Activated naive CD4-positive, alpha-beta T cell treated with anti-CD3 and anti-CD28 coated beads, Interleukin-2, amount 50 U/mL, for 72 hours (primary cell): Measurements from ENCODE around the gene UNC45A. TPM values are rescaled to one million over a fixed set of nuclear protein-coding genes. Genes with fewer than 3 reads are reported as not detected.

ENCODE experiments used
- ATAC-seq, 2 donors: fragments of 150-1000 bp; cut with Tn5 transposase; 2 replicates each; pipeline ENCODE4 v1.10.0; 2021; ENCODE audit warnings: mild to moderate bottlenecking in 2 of 2, moderate library complexity in 2 of 2
- DNase-seq, 2 donors: peaks; one replicate each; pipeline ENCODE4 v3.0.0; 2021 to 2022; ENCODE audit warnings: low spot score in 2 of 2
- H3K27ac Mint-ChIP-seq, 2 donors: one replicate each; pipeline ENCODE4 v1.8.0; 2022; ENCODE audit warnings: mild to moderate bottlenecking in 2 of 2, mixed read lengths in 2 of 2
- H3K36me3 Mint-ChIP-seq, 2 donors: one replicate each; pipeline ENCODE4 v1.8.0; 2022; ENCODE audit warnings: mixed read lengths in 2 of 2
- H3K9me3 Mint-ChIP-seq, 2 donors: one replicate each; pipeline ENCODE4 v1.8.0; 2022; ENCODE audit warnings: mixed read lengths in 2 of 2
- total RNA-seq, 2 donors: library from RNA; stranded (reverse); gene quantifications; one replicate each; pipeline ENCODE4 v1.2.3, GENCODE V29; 2022

The UNC45A gene
- total RNA-seq, 2 donors from 2014 or later, result 75.5 to 112 TPM

DNA sequence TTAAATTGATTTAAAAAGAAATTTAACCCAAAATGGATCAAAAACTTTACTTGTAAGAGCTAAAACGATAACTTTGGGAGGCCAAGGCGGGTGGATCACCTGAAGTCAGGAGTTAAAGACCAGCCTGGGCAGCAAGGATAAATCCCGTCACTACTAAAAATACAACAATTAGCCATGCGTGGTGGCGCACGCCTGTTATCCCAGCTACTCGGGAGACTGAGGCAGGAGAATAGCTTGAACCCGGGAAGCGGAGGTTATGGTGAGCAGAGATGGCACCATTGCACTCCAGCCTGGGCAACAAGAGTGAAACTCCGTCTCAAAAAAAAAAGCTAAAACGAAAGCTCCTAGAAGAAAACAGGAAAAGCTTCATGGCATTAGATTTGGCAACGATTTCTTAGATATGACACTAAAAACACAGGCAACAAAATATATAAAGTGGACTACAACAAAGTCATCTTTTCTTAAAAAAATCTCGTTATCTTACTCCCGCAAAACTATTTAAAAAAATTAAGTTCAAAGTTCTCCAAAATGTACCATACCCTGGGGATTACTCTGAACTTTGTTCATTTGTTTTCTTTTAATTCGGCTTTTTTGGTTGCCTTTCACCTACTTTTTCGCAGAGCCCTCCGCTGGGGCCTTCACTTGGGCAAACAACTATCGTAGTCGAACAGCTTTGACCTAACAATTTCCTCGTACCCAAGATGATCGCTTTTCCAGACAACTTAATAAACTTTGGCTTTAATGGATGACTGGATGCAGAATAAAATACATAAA, 5.7 kb upstream of the UNC45A start:
- no peak for DNase-seq
- peak overlapping the region; percentile 98 to 99 for H3K27ac Mint-ChIP-seq
- no peak for ATAC-seq

DNA sequence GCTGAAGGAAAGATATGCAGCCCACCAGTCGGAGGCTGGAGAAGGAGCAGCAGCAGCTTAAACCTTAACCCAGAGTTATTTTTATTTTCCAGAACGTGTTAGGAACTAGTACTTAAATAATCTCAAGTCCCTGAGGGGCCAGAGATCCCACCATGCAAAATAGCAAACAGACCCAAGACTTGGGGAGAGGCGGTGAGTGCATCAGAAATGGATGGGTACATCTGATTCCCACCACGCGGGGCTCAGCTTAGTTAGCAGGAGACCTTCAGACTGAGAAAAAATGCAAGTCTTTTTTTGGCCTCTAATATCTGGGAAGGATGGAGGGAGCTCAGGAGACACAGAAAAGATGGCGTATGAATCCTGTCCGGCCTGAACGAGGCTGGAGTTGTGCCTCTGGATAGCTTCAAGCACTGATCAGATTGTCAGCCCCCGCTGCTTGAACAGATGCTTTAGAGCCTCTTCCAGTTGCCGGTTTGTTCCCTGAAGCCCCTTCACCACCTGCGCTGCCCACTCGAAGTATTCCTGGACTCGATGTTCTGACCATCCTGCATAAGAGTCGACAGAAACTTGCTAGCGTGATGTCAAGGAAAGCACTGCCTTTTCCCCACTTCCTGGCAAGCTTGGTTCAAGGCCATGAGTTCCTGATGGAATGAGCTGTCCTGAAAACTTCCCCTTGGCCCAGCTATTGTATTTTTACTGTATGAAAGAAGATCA, 4.1 kb upstream of the UNC45A start:
- DNase-seq (no peak), ATAC-seq (no peak)
- peaks cover 20 to 26% of the 10 kb centered on the region in 2 donors for H3K36me3 Mint-ChIP-seq
- peak overlapping the region; percentile 98 to 99 for H3K27ac Mint-ChIP-seq
- H3K9me3 Mint-ChIP-seq, result no peaks in the 10 kb centered on the region

More for the DNA sequence above, 5.7 kb upstream of the UNC45A start:
- H3K9me3 Mint-ChIP-seq, result no peaks in the 10 kb centered on the region
- peaks cover 18 to 25% of the 10 kb centered on the region in 2 donors for H3K36me3 Mint-ChIP-seq

DNA sequence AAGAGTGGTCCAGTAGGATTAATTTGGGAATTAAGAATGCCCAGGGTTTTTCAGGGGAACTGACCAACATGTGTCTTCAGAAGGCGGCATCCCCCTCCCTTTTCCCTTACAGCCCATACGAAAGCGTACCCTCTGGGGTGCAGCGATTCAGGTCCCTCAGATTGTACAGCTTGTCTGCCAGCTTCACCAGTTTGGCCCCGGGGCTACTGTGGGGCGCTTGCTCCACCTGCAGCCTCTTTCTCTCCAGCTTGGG, 3.6 kb upstream of the UNC45A start:
- Mint-ChIP-seq H3K27ac (peak overlapping the region; percentile 99), H3K36me3 (peaks cover 25 to 31% of the 10 kb centered on the region in 2 donors), H3K9me3 (no peaks in the 10 kb centered on the region)
- no peak for DNase-seq
- ATAC-seq, result no peak

DNA sequence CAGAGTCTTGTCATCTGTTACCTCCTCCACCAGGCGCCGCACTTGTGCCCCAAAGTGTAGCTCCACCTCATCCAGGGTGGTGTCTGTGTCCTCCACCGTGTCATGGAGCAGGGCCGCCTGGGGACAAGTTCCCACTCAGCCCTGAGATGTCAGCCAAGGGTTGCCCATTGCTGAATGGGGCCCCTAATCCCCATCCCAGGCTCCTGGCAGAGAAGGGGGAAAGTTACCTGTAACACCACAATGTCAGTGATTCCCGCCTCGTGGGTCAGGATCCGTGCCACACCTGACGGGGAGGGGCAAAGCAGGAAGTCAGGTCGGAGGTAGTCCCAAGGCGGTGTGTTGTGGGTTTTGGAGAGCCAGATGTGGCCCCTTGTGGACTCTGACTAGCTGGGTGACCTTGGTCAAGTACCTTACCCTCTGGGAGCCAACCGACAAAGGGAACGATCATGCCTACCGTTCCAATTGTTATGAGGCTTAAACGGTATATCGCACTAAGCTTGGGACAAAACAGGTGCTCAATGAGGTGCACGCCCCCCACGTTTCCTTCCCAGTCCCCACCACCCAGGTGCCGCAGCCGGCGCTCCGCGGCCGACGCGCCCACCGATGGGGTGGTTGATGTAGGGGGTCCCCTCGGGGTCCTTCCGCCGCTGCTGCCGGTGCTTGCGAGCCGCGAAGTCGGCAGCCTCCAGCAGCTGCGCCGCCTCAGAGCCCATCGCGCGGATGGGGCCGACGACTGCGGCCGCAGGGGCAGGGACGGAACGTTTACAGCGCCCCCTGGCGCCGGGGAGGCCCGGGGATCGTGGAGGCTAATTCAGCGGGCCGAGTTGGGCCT, 3.0 kb upstream of the UNC45A start, which contains the start of gene HDDC3:
HDDC3 (minus strand) TSS at position 722 of the 832 bp plus-strand sequence; CDS start at position 713, 9 bp downstream.
- DNase-seq (peak; percentile 87 to 98), ATAC-seq (peak; percentile 57 to 64)
- Mint-ChIP-seq H3K9me3 (no peaks in the 10 kb centered on the region), H3K27ac (peak within 1 kb of the TSS; percentile 99), H3K36me3 (peaks cover 29 to 32% of the 10 kb centered on the region in 2 donors)

DNA sequence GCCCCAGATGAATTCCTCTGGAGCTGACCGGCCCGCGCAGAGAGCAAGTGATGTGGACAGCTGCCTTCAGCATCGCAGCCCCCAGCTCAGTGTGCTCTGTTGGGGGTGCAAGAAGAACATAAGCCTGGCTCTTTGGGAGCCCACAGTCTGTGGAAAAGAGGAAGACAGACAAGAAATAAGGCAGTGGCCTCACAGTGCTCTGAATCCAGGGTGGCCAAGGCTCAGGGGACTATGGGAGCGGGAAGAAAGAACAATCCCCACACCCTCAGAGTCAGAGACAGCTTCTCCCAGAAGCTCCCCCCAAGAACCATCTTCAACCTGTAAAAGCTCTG, 2.5 kb upstream of the UNC45A start:
- ATAC-seq, result no peak

DNA sequence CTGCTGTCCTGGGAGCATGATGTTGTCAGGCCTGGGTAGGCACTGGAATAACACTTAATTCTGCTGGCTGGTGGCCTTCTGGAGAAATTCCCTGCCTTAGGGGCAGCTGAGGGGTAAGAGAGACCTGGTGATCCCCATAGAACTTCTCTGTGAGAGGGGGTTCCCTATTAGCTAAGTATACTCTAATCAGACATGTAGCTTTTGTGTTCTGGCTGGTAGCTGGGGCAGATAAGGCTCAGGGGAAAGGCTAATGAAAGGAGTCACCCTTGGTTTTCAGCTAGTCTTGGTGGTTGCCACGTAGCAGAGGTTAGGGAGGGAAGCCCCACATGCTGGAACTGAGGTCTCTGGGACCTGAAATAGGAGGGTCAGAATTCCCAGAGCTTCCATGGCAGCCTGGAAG, 1.8 kb upstream of the UNC45A start:
- Mint-ChIP-seq H3K36me3 (peaks cover 29 to 31% of the 10 kb centered on the region in 2 donors), H3K27ac (peak overlapping the region in 1 of 2 donors; percentile 71), H3K9me3 (no peaks in the 10 kb centered on the region)
- DNase-seq (no peak), ATAC-seq (no peak)

More for the DNA sequence above, 2.5 kb upstream of the UNC45A start:
- no peaks in the 10 kb centered on the region for H3K9me3 Mint-ChIP-seq
- H3K27ac Mint-ChIP-seq, result peak overlapping the region; percentile 93 to 99
- no peak for DNase-seq
- peaks cover 29 to 32% of the 10 kb centered on the region in 2 donors for H3K36me3 Mint-ChIP-seq

DNA sequence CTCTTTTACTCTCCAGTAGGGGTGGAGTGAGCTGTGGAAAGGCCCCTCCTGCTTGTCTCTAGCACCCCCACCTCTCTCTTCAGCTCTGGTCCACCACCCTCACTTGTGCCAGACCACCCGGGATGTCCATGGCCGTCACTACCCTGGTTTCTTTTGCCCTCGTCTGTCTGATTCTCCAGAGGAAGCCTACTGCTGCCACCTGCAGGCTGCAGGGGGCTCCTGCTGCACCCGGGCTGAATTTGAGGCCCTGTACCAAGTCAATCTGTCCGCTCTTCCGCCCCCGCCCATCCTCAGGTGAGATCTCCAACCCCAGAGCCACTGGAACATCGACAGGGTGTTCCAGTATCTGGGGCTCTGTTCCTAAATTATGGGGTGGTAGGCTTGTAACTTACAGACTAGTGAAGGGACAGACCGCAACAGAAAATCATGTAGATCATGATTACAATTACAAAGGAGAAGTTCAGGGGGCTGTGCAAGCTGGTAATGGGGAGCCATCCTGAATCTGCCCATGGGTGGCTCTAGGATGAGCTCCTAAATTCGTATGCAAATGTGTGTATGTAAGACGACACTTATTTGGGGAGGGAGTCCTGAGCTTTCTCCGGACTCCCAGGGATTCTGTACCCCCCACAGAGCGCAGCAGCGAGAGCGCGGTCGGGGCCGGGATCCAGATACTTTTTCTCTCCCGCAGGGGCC, 683 bp upstream of the UNC45A start:
- peaks cover 28 to 29% of the 10 kb centered on the region in 2 donors for H3K36me3 Mint-ChIP-seq
- peak overlapping the region; percentile 71 to 96 for H3K27ac Mint-ChIP-seq
- no peaks in the 10 kb centered on the region for H3K9me3 Mint-ChIP-seq
- DNase-seq (peak; percentile 87 to 89), ATAC-seq (peak; percentile 41 to 45)

DNA sequence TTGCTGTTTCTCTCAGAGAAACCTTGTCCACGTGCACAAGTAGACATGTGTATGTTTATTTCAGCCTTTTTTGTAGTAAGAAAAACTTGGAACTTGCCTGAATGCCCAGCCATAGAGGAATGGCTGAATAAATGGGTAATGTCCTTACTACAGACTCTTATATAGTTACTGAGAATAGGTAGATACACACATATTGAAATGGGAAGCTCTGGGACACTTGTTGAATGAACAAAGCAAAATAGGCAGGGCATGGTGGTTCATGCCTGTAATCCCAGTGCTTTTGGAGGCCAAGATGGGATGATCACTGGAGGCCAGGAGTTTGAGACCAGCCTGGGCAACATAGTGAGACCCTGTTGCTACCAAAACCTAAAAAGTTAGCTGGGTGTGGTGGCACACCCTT, 1.7 kb downstream of the UNC45A start:
- DNase-seq, result no peak
- no peaks in the 10 kb centered on the region for H3K9me3 Mint-ChIP-seq
- no peak for ATAC-seq
- peaks cover 9 to 13% of the 10 kb centered on the region in 2 donors for H3K36me3 Mint-ChIP-seq
- peak overlapping the region; percentile 71 to 97 for H3K27ac Mint-ChIP-seq

DNA sequence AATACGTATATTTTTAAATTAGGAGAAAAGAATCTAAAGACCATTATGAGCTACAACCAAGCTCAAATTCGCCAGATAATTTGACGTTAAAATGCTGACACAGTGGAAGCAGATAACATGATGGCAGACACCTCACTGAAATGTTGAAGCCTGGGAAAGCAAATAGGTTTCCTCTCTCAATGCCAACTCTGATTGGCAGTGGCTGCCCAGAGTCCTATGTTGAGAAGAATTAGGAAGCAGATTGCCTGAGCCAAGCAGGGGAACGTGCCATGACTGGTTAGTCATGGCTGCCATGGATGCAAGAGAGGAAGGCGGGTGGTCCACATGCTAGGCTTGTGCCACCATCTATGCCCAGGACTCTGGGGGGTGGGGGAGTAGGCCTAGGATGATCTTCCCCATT, 3.2 kb downstream of the UNC45A start:
- Mint-ChIP-seq H3K36me3 (peaks cover 11 to 13% of the 10 kb centered on the region in 2 donors), H3K27ac (no peak overlapping the region), H3K9me3 (no peaks in the 10 kb centered on the region)
- ATAC-seq (no peak), DNase-seq (no peak)

DNA sequence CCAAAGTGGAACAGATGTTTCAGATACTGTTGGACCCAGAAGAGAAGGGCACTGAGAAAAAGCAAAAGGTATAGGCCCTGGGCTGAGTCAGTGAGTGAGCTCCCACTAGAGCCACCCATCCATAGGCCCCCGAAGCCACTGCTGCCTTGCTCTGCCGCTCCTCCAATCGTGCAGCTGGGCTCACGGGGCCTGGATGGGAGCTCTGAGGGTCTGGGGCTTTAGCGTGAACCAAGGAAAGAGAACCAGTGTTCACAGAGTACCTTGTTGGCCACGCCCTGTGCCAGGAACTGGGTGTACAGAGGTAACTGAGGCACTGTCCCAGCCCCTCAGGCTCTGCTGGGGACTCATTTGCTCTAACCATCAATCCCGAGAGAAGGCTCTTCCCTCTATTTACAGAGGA, 4.7 kb downstream of the UNC45A start:
- no peak for DNase-seq
- Mint-ChIP-seq H3K36me3 (peaks cover 11 to 13% of the 10 kb centered on the region in 2 donors), H3K27ac (peak overlapping the region in 1 of 2 donors; percentile 22), H3K9me3 (no peaks in the 10 kb centered on the region)
- ATAC-seq, result no peak

DNA sequence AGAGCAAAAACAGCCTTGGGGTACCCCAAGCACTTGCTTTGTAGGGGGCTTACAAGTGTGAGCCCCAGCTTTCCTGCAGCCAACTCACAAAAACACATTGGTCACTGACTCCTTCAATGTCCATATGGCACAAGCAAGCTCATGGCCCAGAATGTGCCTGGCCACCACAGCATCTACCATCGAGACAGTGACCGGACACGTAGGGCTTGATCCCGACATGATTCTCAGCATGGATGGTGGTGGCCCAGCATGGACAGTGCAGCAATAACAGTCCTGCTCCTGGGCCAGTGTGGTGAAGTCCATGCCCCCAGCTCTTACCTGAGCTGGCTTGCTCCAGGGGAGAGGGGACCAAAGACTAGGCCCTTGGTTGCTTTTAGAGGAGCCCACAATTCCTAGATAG, 6.0 kb downstream of the UNC45A start:
- no peak for ATAC-seq
- Mint-ChIP-seq H3K36me3 (peaks cover 9 to 11% of the 10 kb centered on the region in 2 donors), H3K9me3 (no peaks in the 10 kb centered on the region), H3K27ac (peak overlapping the region in 1 of 2 donors; percentile 4)
- no peak for DNase-seq

DNA sequence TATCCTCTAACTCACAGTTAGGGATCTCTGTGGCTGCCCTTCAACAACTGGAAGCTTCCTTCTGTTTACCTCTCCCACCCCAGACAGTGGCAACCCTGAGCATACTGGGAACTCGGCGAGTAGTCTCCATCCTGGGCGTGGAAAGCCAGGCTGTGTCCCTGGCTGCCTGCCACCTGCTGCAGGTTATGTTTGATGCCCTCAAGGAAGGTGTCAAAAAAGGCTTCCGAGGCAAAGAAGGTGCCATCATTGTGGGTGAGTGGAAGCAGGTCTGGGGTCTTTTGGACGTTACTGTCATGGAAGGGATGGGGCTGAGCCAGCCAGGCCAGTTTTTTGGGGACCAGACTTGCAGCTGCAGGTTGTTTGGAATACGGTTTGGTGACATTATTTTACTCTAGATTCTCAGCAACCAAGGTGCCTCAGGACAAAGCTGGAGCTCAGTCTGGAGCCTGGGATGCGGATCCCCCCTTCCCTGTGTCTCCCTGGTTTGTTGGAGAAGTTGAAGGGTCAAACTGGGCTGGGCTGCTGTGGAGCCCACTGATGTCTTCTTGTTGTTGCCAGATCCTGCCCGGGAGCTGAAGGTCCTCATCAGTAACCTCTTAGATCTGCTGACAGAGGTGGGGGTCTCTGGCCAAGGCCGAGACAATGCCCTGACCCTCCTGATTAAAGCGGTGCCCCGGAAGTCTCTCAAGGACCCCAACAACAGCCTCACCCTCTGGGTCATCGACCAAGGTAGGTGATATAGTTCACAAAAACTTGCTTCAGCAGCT, 7.5 kb downstream of the UNC45A start:
- H3K36me3 Mint-ChIP-seq, result peaks cover 0 to 5% of the 10 kb centered on the region in 2 donors
- no peaks in the 10 kb centered on the region for H3K9me3 Mint-ChIP-seq
- H3K27ac Mint-ChIP-seq, result peak overlapping the region in 1 of 2 donors; percentile 9

DNA sequence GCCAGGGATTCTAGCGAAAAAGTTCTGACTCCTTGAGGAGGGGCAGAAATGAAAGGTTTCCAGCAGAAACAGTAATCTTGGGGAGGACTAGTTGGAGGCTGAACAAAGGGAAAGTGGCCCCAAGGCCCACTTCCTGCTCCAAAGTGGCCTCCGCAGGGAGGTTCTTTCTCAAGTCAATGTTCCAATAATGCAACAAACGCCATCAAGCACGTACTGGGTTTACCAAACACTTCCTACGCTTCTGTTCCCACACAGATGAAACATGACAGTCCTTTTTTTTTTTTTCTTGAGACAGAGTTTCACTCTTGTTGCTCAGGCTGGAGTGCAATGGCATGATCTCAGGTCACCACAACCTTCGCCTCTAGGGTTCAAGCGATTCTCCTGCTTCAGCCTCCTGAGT, 10.0 kb downstream of the UNC45A start:
- no peak for DNase-seq
- H3K9me3 Mint-ChIP-seq, result no peaks in the 10 kb centered on the region
- H3K27ac Mint-ChIP-seq, result no peak overlapping the region
- no peak for ATAC-seq
- H3K36me3 Mint-ChIP-seq, result peaks cover 0 to 5% of the 10 kb centered on the region in 2 donors

More for the DNA sequence above, 7.5 kb downstream of the UNC45A start:
- DNase-seq, result no peak
- no peak for ATAC-seq

DNA sequence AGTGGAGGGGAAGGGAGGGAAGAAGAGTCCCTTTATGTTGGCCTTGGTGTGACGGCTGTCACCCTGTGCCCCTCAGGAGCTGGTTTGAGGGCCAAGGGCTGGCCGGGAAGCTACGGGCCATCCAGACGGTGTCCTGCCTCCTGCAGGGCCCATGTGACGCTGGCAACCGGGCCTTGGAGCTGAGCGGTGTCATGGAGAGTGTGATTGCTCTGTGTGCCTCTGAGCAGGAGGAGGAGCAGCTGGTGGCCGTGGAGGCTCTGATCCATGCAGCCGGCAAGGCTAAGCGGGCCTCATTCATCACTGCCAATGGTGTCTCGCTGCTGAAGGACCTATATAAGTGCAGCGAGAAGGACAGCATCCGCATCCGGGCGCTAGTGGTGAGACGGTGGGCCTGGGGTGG, 11.5 kb downstream of the UNC45A start:
- H3K9me3 Mint-ChIP-seq, result no peaks in the 10 kb centered on the region
- H3K27ac Mint-ChIP-seq, result peak overlapping the region in 1 of 2 donors; percentile 29
- ATAC-seq, result no peak
- H3K36me3 Mint-ChIP-seq, result peaks cover 0 to 5% of the 10 kb centered on the region in 2 donors
- no peak for DNase-seq

DNA sequence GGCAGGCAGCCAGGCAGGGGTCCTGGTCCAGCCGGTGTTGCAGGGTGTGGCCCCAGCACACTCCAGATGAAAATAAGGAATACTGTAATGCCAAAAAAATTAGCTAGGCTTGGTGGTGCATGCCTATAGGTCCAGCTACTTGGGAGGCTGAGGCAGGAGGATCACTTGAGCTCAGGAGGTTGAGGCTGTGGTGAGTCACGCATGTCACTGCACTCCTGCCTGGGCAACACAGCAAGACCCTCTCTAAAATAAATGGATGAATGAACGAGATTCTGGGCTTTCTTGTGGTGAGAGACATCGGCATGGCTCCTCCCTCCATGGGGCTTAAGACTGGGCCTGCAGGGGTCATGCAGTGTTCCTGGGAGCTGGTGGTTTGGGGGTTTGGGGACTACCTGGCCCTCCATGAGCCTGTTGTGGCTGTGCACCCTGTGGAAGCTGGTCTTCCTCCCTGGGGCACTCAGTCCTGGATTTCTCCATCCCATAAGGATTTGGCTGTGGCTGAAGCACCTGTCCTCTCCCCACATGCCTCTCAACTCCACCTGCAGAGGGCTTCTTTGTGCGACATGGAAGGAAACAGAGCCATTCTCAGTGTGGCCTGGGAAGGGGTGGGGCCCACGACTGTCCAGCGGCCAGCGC, 12.0 kb downstream of the UNC45A start:
- ATAC-seq (no peak), DNase-seq (no peak)
- Mint-ChIP-seq H3K9me3 (no peaks in the 10 kb centered on the region), H3K27ac (no peak overlapping the region), H3K36me3 (peaks cover 0 to 5% of the 10 kb centered on the region in 2 donors)
